Ovary (tissue), 1 donor: ENCODE results near the gene LAMA2.

Experiments
- EP300 ChIP-seq: sonication (generic); formaldehyde crosslinking; IDR thresholded peaks from one replicate; pipeline ENCODE4 v1.6.1; 2017; ENCODE audit warnings: antibody characterized with exemption
- POLR2A ChIP-seq: fragments of 450-650 bp; IDR thresholded peaks from one replicate; pipeline ENCODE4 v1.6.1; 2017; ENCODE audit warnings: antibody characterized with exemption, mild to moderate bottlenecking, moderate library complexity

GRCh38 chr6:129124347-129124746, 241.4 kb downstream of the LAMA2 start:
- TF ChIP-seq EP300: no peak
- TF ChIP-seq POLR2A: no peak
